Germinal center (tissue), 1 donor: ENCODE data around the gene XIRP2.
"Not testable (repeated sequence)": the region's sequence is repeated elsewhere in the genome, so short reads cannot be mapped to it uniquely, and the experiment has no call there.

Experiments used
- DNase-seq: peaks from one replicate; pipeline ENCODE4 v3.0.0; 2012; ENCODE audit warnings: mixed read lengths, low spot score

Gene XIRP2

GRCh38 chr2:167198009-167198408, 309.7 kb downstream of the XIRP2 start:
- DNase-seq: no peak

GRCh38 chr2:167198576-167198975, 310.3 kb downstream of the XIRP2 start:
- DNase-seq: no peak

- DNase-seq: no peak
Observed at GRCh38 chr2:167200019-167200418, 311.7 kb downstream of the XIRP2 start.

- DNase-seq: no peak
Observed at GRCh38 chr2:167209784-167210183, 321.5 kb downstream of the XIRP2 start.

GRCh38 chr2:167212014-167212648, 323.9 kb downstream of the XIRP2 start:
- DNase-seq: peak; percentile 26

GRCh38 chr2:167215595-167215994, 327.3 kb downstream of the XIRP2 start:
- no peak for DNase-seq

GRCh38 chr2:167237478-167237877, 349.2 kb downstream of the XIRP2 start:
- no peak for DNase-seq

- no peak for DNase-seq
Observed at GRCh38 chr2:167240671-167241070, 352.4 kb downstream of the XIRP2 start.

GRCh38 chr2:167249197-167249596, 360.9 kb downstream of the XIRP2 start:
- DNase-seq: no peak

GRCh38 chr2:167253025-167253424, 364.7 kb downstream of the XIRP2 start:
- DNase-seq: no peak

GRCh38 chr2:167254721-167255120, 366.4 kb downstream of the XIRP2 start:
- DNase-seq: no peak

GRCh38 chr2:167258712-167259111, 370.4 kb downstream of the XIRP2 start:
- DNase-seq: no peak

- DNase-seq: no peak
Observed at GRCh38 chr2:167264380-167264779, 376.1 kb downstream of the XIRP2 start.

GRCh38 chr2:167265004-167265403, 376.7 kb downstream of the XIRP2 start:
- no peak for DNase-seq

GRCh38 chr2:167265722-167266121, 377.4 kb downstream of the XIRP2 start:
- DNase-seq: no peak

- DNase-seq: not testable (repeated sequence)
Observed at GRCh38 chr2:167268245-167268644, 380.0 kb downstream of the XIRP2 start.

- no peak for DNase-seq
Observed at GRCh38 chr2:167271932-167272331, 383.7 kb downstream of the XIRP2 start.

- no peak for DNase-seq
Observed at GRCh38 chr2:167275046-167275445, 386.8 kb downstream of the XIRP2 start.

GRCh38 chr2:167279810-167280209, 391.5 kb downstream of the XIRP2 start:
- no peak for DNase-seq

GRCh38 chr2:167287212-167287611, 398.9 kb downstream of the XIRP2 start:
- DNase-seq: no peak

- DNase-seq: no peak
Observed at GRCh38 chr2:167289651-167290410, 401.6 kb downstream of the XIRP2 start.

GRCh38 chr2:167292430-167293171, 404.3 kb downstream of the XIRP2 start, which contains the start of gene B3GALT1:
TSS of gene B3GALT1 (plus strand) at chr2:167293001.
- peak; percentile 93 for DNase-seq
